DMS79 (cell line): ENCODE measurements around the gene ADGRF4.
"Not testable (repeated sequence)": the region's sequence is repeated elsewhere in the genome, so short reads cannot be mapped to it uniquely, and the experiment has no call there.

ENCODE experiments used
- DNase-seq: peaks from one replicate; lab custom pipeline; 2025; lab: John Stamatoyannopoulos, UW

Gene ADGRF4

GRCh38 chr6:47734831-47735481, 36.6 kb downstream of the ADGRF4 start:
- no peak for DNase-seq

DNA sequence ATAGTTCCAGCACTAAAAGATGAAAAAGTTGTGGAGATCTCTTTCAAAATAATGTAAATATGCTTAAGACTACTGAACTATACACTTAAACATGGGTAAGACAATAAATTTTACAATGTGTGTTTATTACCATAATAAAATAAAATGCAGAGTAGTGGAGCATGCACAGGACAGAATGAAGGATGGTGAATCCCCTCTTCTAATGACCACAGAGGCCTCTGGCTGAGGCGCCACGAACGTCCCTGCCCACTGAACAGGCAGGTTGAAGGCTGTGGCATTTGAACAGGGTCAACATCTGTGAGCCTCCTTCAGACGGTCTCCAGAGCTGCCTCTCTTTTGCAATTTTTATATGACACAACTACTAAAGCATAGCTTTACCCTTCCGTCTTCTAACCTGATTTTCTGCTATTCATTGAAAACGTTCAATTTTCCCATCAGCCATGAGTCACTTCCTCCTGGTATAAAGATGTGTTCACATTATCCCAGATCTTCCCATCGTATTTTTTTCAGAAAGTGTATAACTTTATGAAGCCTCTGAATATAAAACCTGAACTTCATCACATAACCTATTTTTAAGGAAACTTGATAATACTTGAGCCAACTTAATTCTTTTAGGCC, 37.8 kb downstream of the ADGRF4 start:
- no peak for DNase-seq

GRCh38 chr6:47737406-47737805, 39.0 kb downstream of the ADGRF4 start:
- no peak for DNase-seq

DNA sequence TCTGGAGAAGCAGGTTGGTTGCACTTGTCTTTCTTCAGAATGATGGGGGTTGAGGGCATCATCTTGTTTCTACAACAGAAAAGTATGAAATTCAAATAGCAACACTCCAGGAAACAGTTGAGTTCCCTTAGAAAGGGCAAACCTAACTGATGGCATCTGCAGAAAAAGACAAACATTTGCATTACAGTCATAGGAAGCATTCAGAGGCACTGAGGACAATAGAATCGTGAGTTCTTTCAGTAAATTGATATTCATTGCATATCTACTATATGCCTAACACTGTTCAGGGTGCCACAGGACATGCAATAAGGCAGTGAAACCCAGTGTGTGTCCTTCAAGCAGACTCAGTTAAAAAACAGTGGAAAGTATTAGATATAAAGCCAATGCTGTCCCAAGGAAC, 42.3 kb downstream of the ADGRF4 start:
- DNase-seq: no peak

DNA sequence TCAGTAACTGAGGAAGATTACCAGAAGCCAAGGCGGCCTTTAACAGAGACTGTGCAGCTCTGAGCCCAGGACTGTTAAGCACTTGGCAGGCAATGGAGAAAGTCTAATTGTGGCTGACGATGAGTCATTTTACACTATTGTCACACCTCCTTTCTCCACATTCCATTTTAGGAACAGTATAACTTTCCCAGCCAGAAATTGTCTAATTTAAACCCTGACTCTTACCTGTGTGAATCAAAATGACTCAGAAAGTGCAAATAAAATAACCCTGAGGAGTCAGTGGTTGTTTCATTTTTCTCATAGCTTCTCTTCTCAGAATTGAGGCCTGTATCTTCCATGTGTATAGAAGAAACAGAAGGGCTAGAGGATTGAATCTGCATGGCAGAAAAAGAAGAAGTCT, 43.4 kb downstream of the ADGRF4 start:
- no peak for DNase-seq

DNA sequence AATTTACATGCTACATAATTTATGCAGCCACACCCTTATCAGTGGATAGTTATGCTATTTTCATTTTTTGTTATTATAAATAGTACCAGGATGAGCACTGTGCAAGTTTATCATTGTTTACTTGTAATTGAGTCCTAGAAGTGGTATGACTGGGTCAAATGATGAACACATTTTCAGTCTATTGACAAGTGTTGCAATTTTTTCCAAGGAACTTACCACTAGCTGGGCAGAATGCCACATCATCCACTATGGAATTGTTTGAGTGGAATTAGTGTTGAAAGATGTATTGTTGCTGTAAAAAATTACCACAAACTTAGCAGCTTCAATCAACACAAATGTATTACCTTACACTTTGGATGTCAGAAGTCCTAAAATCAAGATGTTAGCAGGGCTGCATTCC, 45.4 kb downstream of the ADGRF4 start:
- no peak for DNase-seq

GRCh38 chr6:47745269-47745668, 46.9 kb downstream of the ADGRF4 start:
- not testable (repeated sequence) for DNase-seq

DNA sequence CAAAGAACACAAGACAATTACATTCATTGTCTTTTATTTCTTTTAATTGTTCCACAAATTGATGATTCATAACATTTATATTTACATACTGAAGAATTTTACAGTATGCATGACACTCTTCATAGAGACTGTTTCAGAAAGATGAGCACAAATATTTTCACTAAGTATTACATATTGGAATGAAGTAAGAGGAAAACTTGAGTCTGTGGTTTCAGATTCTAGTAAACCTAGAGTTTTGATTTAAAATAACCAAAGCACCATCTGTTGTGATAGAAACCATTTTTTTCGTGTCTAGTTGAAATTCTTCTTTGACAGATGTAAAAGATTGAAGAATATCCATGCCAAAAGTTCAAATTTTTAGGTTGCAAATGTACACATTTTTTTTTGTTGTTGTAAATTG, 51.4 kb downstream of the ADGRF4 start:
- DNase-seq: no peak

DNA sequence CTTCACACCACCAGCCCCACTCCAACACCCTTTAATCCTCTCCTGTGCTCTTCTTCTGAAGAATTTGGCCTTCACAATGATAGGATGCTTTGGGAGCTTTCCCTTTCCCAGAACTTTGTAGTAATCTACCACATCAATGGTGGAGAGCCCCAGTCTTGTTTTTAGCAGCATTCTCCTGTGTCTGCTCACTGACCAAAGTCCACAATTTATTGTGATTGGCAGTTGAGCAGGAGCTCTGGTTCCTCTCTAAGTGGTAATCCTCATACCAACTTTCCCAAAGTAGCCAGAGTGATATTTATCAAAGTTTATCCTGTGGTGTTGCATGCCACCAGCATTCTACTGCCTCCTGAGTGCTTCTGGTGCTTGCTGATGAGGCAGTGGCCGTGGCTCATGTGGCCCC, 54.4 kb downstream of the ADGRF4 start:
- DNase-seq: no peak

- no peak for DNase-seq
These were observed 61.0 kb downstream of the ADGRF4 start for GRCh38 chr6:47759364-47759763.

GRCh38 chr6:47762502-47762901, 64.1 kb downstream of the ADGRF4 start:
- no peak for DNase-seq

- DNase-seq: no peak
These were observed 68.1 kb downstream of the ADGRF4 start for GRCh38 chr6:47766445-47766844.

DNA sequence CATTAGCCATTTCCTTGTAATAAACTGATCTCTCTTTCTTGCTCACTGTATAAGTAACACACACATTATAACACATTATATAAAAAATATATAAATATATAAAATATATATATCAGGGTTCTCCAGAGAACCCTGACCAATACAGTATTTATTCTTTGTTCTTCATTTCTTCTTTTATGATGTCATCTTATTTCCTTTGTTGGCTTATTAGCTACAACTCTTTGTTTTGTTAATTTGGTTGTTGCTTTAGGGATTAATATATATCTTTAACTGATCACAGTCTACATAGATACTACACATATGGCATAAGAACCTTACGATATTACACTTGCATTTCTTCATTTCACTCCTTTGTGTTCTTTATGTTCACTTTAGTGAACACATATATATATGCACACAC, 68.7 kb downstream of the ADGRF4 start:
- DNase-seq: no peak

DNA sequence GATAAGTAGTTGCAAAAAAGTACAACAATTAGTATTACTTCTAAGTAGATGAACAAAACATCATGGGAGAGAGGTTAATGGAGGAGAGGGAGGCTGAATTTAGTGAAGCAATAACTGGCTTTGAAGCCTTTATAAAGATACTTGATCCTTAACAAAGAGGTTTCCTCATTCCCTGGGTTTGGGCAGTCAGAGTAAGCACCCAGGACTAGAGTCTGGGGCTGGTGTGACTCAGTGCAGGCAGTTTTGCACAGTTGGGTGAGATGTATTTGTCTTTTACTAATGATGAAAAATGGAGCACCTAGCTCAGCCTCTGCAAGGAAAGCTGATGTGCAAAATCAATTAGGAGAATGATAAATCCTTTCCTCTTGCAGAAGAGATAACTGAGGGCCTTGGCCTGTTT, 71.6 kb downstream of the ADGRF4 start:
- DNase-seq: no peak
